Peyer's patch (tissue), 4 donors: ENCODE results near the gene TRMT2A. TPM values are rescaled to one million over a fixed set of nuclear protein-coding genes. Genes with fewer than 3 reads are reported as not detected.

Experiments
- DNase-seq, 3 donors: peaks; one replicate each; pipeline ENCODE4 v3.0.0-alpha.2; 2017 to 2019
- H3K27ac ChIP-seq, 4 donors: fragments of 200-600 bp; sonication (generic); one replicate each; pipeline ENCODE4 v1.5.1; 2016 to 2019
- H3K27me3 ChIP-seq, 2 donors: fragments of 200-600 bp; sonication (generic); one replicate each; pipeline ENCODE4 v1.5.1; 2019
- H3K36me3 ChIP-seq, 3 donors: fragments of 200-600 bp; sonication (generic); one replicate each; pipeline ENCODE4 v1.5.1; 2016 to 2019
- H3K4me1 ChIP-seq, 4 donors: fragments of 200-600 bp; sonication (generic); one replicate each; pipeline ENCODE4 v1.5.1; 2016 to 2019
- H3K4me3 ChIP-seq, 4 donors: fragments of 200-600 bp; sonication (generic); 1 replicate in 3 of 4; 2 replicates in 1 of 4; pipeline ENCODE4 v1.5.1; 2016 to 2019; ENCODE audit warnings: mild to moderate bottlenecking in 1 of 4
- H3K9me3 ChIP-seq, 4 donors: fragments of 200-600 bp; sonication (generic); one replicate each; pipeline ENCODE4 v1.5.1; 2016 to 2019; ENCODE audit warnings: mild to moderate bottlenecking in 1 of 4
- POLR2A ChIP-seq, 2 donors: fragments of 450-650 bp; IDR thresholded peaks; one replicate each; pipeline ENCODE4 v1.5.1; 2017; ENCODE audit warnings: antibody characterized with exemption in 2 of 2, mild to moderate bottlenecking in 2 of 2, moderate library complexity in 2 of 2
- total RNA-seq, 4 donors: library from RNA; depleted of rRNA; stranded (reverse); fragments of >200 nt; gene quantifications; one replicate each; pipeline ENCODE4 v1.1.0, GENCODE V29; 2016
- TF ChIP-seq, protein P1 (sequence below), 6 experiments: fragments of 450-650 bp in 4 of 6; fragments of 200-600 bp in 2 of 6; sonication (generic) in 1 of 6; IDR thresholded peaks; one replicate each; pipeline ENCODE4 v1.5.1; 2017 to 2019; ENCODE audit warnings: antibody characterized with exemption in 6 of 6, mild to moderate bottlenecking in 3 of 6, moderate library complexity in 1 of 6

TRMT2A gene
- total RNA-seq, 4 donors from 2014 or later: 26.8 to 134 (median 86.9) TPM

DNA sequence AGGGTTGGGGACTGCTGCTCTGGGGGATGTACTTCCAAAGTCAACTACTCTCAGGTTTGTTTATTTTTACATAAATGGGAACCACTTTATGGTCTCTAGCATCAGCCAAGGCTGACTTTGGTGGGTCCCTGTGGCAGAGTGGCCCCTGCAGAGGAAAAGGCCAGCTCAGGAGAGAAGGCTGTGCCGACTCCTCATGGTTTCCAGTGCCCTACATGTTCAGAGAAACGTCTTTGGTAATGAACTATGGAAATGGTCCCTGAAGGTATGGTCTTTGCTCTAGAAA is 11.5 kb upstream of the TRMT2A start:
- H3K4me1 ChIP-seq: peaks cover 0 to 29% (median 16%) of the 10 kb centered on the region in 4 donors
- TF ChIP-seq, protein P1, sequence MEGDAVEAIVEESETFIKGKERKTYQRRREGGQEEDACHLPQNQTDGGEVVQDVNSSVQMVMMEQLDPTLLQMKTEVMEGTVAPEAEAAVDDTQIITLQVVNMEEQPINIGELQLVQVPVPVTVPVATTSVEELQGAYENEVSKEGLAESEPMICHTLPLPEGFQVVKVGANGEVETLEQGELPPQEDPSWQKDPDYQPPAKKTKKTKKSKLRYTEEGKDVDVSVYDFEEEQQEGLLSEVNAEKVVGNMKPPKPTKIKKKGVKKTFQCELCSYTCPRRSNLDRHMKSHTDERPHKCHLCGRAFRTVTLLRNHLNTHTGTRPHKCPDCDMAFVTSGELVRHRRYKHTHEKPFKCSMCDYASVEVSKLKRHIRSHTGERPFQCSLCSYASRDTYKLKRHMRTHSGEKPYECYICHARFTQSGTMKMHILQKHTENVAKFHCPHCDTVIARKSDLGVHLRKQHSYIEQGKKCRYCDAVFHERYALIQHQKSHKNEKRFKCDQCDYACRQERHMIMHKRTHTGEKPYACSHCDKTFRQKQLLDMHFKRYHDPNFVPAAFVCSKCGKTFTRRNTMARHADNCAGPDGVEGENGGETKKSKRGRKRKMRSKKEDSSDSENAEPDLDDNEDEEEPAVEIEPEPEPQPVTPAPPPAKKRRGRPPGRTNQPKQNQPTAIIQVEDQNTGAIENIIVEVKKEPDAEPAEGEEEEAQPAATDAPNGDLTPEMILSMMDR (IDR thresholded peaks at IDR 0.05): no peak
- no peak for TF ChIP-seq POLR2A (IDR thresholded peaks at IDR 0.05)
- H3K36me3 ChIP-seq: peaks cover 0 to 24% (median 0%) of the 10 kb centered on the region in 3 donors
- no peaks in the 10 kb centered on the region for H3K27me3 ChIP-seq
- H3K4me3 ChIP-seq: no peak overlapping the region
- no peak for DNase-seq
- H3K9me3 ChIP-seq: no peaks in the 10 kb centered on the region
- H3K27ac ChIP-seq: no peak overlapping the region

DNA sequence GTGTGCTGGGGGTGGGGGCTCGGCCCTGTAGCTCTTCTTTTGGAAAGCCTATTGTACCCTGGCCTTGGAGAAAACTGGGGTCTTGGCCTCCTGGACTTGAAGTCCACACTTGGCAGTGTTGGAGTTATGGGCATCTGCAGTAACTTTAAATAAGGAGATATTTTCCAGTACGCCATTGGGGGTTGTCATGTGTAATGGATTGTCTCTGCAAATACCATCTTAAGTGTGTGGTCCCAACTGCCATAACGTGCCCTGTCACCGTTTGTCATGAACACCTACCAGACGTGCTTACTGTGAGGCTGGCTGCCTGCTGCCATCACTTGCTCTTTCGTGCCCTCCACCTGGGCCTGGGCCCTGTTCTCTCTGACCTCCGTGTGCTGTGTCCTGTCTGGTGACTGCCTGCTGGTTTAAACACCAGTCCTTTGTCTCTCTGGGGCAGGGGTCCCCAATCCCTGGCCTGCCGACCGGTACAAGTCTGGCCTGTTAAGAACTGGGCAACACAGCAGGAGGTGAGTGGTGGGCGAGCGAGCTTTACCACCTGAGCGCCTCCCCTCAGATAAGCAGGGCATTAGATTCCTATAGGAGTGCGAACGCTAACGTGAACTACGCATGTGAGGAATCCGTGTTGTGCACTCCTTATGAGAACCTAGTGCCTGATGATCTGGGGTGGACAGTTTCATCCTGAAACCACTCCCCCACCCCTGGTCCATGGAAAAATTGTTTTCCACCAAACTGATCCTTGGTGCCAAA is 11.0 kb upstream of the TRMT2A start:
- no peak overlapping the region for H3K27ac ChIP-seq
- no peak for DNase-seq
- no peaks in the 10 kb centered on the region for H3K9me3 ChIP-seq
- no peak for TF ChIP-seq POLR2A (IDR thresholded peaks at IDR 0.05)
- TF ChIP-seq, protein P1 (IDR thresholded peaks at IDR 0.05): no peak
- H3K27me3 ChIP-seq: no peaks in the 10 kb centered on the region
- H3K4me1 ChIP-seq: peaks cover 0 to 24% (median 13%) of the 10 kb centered on the region in 4 donors
- peaks cover 0 to 24% (median 0%) of the 10 kb centered on the region in 3 donors for H3K36me3 ChIP-seq
- H3K4me3 ChIP-seq: no peak overlapping the region

DNA sequence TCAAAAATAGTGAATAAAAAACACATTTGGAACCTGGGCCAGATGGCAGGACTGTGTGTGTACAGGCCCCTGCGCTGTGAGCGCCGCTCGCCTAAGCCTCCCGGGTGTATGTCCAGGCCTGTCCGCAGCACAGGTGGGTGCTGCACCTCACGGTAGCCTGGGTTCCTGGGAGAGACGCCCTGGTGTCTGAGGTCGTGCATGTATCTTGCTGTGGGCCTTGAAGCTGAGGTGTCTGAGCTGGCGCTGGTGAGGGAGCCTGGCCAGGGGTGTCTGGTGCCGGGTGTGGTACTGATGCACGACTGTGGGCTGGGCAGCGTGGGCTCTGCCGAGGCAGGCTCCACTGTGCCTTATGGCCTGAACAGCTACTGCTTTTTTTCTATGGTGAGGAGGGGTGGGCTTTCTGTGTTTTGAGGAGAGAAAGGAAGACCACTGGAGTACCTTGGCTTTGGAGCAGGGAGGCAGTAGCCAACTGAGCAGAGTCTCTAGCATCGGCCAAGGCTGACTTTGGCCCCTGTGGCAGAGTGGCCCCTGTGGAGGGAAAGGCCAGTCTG is 10.4 kb upstream of the TRMT2A start:
- no peak for DNase-seq
- Histone ChIP-seq H3K4me3 (no peak overlapping the region), H3K36me3 (peaks cover 0 to 26% (median 0%) of the 10 kb centered on the region in 3 donors), H3K27me3 (no peaks in the 10 kb centered on the region), H3K27ac (no peak overlapping the region), H3K9me3 (no peaks in the 10 kb centered on the region), H3K4me1 (peaks cover 0 to 17% (median 6%) of the 10 kb centered on the region in 4 donors)
- TF ChIP-seq, protein P1 (IDR thresholded peaks at IDR 0.05): no peak
- no peak for TF ChIP-seq POLR2A (IDR thresholded peaks at IDR 0.05)

DNA sequence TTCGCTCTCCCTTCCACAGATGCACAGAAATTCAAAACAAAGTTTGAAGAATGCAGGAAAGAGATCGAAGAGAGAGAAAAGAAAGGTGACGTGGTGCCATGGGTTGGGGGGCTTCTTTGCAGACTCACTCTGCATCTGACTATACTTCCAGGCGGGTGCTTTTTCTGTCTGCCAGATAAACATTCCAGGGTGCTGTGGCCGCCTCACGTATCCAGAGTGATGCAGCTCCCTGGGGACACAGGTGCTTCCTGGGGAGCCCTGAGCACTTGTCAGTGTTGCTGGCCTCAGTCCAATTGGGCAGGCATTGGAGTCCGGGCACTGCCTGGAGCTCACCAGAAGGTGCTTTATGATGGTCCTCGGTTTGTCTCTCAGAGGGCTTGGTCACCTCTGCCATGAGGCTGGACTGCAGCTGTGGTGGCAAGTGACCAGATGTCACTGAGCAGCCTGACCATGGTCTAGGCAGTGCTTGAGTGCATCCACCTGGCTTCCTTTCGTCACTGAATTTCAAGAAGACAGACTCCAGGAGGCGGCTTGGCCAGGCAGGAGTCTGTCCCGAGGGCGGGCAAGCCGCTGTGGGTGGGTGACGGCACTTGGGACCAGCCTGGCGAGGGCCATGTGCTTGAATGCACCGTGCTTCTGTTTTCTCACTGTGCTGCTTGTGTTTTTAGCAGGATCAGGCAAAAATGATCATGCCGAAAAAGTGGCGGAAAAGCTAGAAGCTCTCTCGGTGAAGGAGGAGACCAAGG is 9.4 kb upstream of the TRMT2A start:
- Histone ChIP-seq H3K27ac (no peak overlapping the region), H3K4me1 (peaks cover 0 to 14% (median 5%) of the 10 kb centered on the region in 4 donors), H3K9me3 (no peaks in the 10 kb centered on the region), H3K27me3 (no peaks in the 10 kb centered on the region), H3K4me3 (no peak overlapping the region), H3K36me3 (peaks cover 0 to 36% (median 0%) of the 10 kb centered on the region in 3 donors)
- TF ChIP-seq, protein P1 (IDR thresholded peaks at IDR 0.05): no peak
- TF ChIP-seq POLR2A (IDR thresholded peaks at IDR 0.05): no peak
- DNase-seq: no peak

DNA sequence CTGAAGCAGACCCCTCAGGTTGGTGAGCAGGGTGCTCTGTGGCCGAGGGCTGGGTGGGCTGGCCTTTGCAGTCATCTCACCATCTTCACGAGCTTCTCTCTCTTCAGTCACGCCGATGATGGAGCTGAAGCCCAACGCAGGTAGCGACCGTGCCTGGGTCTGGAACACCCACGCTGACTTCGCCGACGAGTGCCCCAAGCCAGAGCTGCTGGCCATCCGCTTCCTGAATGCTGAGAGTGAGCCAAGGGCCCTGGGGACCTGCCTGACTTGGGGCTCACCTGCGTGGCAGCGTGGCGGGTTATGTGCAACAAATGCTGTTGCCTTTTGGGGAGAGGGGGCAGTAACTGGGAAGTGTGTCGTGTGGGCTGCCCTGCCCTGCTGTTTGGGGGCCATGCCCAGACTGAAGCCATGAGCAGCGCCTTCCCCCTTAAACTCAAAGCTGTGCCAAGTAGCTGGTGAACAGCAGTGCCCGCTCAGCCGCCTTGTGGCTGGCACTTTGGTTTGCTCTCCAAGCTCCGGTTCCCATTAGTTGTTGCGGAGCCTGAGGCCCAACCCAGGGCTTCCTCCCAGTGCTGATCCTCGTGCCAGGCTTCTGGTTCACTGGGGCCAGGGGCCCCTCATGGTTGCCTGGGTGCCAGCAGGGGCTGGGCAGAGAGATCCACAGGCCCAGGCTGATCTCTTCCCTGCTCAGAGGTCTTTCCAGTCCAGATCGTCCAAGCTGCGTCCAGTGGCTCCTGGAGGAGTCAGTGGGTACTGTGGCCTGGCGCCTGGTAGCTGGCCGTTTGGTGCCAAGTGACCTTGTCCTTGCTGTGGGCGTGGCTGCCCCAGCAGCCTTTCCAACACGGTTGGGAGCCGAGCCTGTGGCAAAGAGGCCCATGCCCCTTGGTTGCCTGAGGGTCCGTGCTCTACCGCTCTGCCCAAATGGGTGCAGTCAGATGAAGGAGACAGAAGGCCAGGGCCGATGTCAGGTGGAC is 8.5 kb upstream of the TRMT2A start:
- Histone ChIP-seq H3K4me1 (peaks cover 0 to 10% (median 3%) of the 10 kb centered on the region in 4 donors), H3K9me3 (no peaks in the 10 kb centered on the region), H3K4me3 (no peak overlapping the region), H3K36me3 (peaks cover 0 to 45% (median 0%) of the 10 kb centered on the region in 3 donors), H3K27me3 (no peaks in the 10 kb centered on the region), H3K27ac (no peak overlapping the region)
- DNase-seq: no peak
- TF ChIP-seq, protein P1 (IDR thresholded peaks at IDR 0.05): no peak
- no peak for TF ChIP-seq POLR2A (IDR thresholded peaks at IDR 0.05)
